Aorta (tissue), 5 donors: ENCODE results near the gene SSR1. TPM values are rescaled to one million over a fixed set of nuclear protein-coding genes. Genes with fewer than 3 reads are reported as not detected.
"Not testable (repeated sequence)": the region's sequence is repeated elsewhere in the genome, so short reads cannot be mapped to it uniquely, and the experiment has no call there.

ENCODE experiments used
- ATAC-seq: fragments of 200-7000 bp; cut with Tn5 transposase; one replicate; pipeline ENCODE4 v1.9.1; 2022; ENCODE audit warnings: moderate library complexity; ENCODE audit not compliant: low FRiP score
- DNase-seq, 2 donors: peaks; one replicate each; pipeline ENCODE4 v3.0.0-alpha.2; 2020
- H3K27ac ChIP-seq, 2 donors: one replicate each; pipeline ENCODE4 v1.5.1; 2013; ENCODE audit warnings: low read length in 2 of 2, mild to moderate bottlenecking in 2 of 2, moderate library complexity in 2 of 2, control low read depth in 1 of 2, inconsistent platforms in 1 of 2, low read depth in 1 of 2
- H3K27me3 ChIP-seq, 2 donors: one replicate each; pipeline ENCODE4 v1.6.1; 2013; ENCODE audit warnings: control low read depth in 1 of 2, low read length in 1 of 2, mild to moderate bottlenecking in 1 of 2, moderate library complexity in 1 of 2; ENCODE audit not compliant: insufficient read depth in 2 of 2, control insufficient read depth in 1 of 2
- H3K36me3 ChIP-seq, 2 donors: one replicate each; pipeline ENCODE4 v1.6.1; 2013; ENCODE audit warnings: control low read depth in 1 of 2, low read length in 1 of 2, mild to moderate bottlenecking in 1 of 2; ENCODE audit not compliant: insufficient read depth in 2 of 2, control insufficient read depth in 1 of 2
- H3K4me1 ChIP-seq, 2 donors: one replicate each; pipeline ENCODE4 v1.6.1; 2013; ENCODE audit warnings: low read length in 2 of 2, control low read depth in 1 of 2, mild to moderate bottlenecking in 1 of 2, moderate library complexity in 1 of 2; ENCODE audit not compliant: insufficient read depth in 2 of 2, control insufficient read depth in 1 of 2
- H3K4me3 ChIP-seq, 2 donors: one replicate each; pipeline ENCODE4 v1.5.1; 2013; ENCODE audit warnings: low read length in 2 of 2, control low read depth in 1 of 2, mild to moderate bottlenecking in 1 of 2
- H3K9me3 ChIP-seq: one replicate; pipeline ENCODE4 v1.6.1; 2013; ENCODE audit warnings: mild to moderate bottlenecking, low read length; ENCODE audit not compliant: control insufficient read depth
- WGBS, 2 donors: extraction: QIAGEN DNeasy Blood & Tissue Kit; methylation state at CpG; one replicate each; pipeline ENCODE4 v1.1.7; 2013; 5-methylcytosine and 5-hydroxymethylcytosine counted together
- intact Hi-C, 2 donors: fragments of 100-400 bp; cut with DNase I; formaldehyde crosslinking; loops; one replicate each; pipeline versions ENCODE4 v1.14.2 to v1.15.0; 2022
- polyA plus RNA-seq, 2 donors: library from polyadenylated mRNA; stranded (reverse); fragments of 200-250 nt; gene quantifications; one replicate each; pipeline ENCODE4 v1.2.3, GENCODE V29; 2013
- total RNA-seq, 2 donors: library from RNA; stranded (reverse); fragmentation: NEBNext Ultra II Directional; extraction: Animal tissue kit (Norgen Biotek cat#: 25700); gene quantifications; one replicate each; pipeline ENCODE4 v1.2.1, GENCODE V29; 2021
- donor health status: healthy with polysubstance abuse.
- donor health status: Bipolar disorder and iron deficiency.
- donor health status: DM: no; HTN: no; CAD: no.
- donor health status: DM: no; HTN: no; CAD: no.
- donor health status: DM: yes; HTN: yes; CAD: no.

SSR1 gene
- total and polyA plus RNA-seq, 4 donors: 32.9 to 125 (median 76.7) TPM

- Histone ChIP-seq H3K36me3 (no peaks in the 10 kb centered on the region), H3K27ac (no peak overlapping the region), H3K27me3 (no peaks in the 10 kb centered on the region), H3K4me1 (no peaks in the 10 kb centered on the region), H3K4me3 (no peak overlapping the region), H3K9me3 (no peaks in the 10 kb centered on the region)
- WGBS, 2 donors: 90 to 92% methylated on average over 3 of the region's 3 CpGs
- no peak for DNase-seq
- intact Hi-C loops: no loop called here
- ATAC-seq: no peak
Observed at GRCh38 chr6:7341271-7341670, 28.3 kb upstream of the SSR1 start.

GRCh38 chr6:7339007-7339732, 26.2 kb upstream of the SSR1 start:
- ATAC-seq, DNase-seq, H3K4me1 ChIP-seq, H3K36me3 ChIP-seq, intact Hi-C loops, H3K9me3 ChIP-seq, H3K27ac ChIP-seq, H3K27me3 ChIP-seq, H3K4me3 ChIP-seq: not testable (repeated sequence)
- 68 to 71% methylated on average over 14 of the region's 14 CpGs for WGBS, 2 donors

- Histone ChIP-seq H3K4me1 (no peaks in the 10 kb centered on the region), H3K9me3 (no peaks in the 10 kb centered on the region), H3K4me3 (no peak overlapping the region), H3K27ac (no peak overlapping the region), H3K36me3 (no peaks in the 10 kb centered on the region), H3K27me3 (no peaks in the 10 kb centered on the region)
- intact Hi-C loops: no loop called here
- 42 to 46% methylated on average over 2 of the region's 2 CpGs for WGBS, 2 donors
- DNase-seq (no peak), ATAC-seq (no peak)
Observed at GRCh38 chr6:7338031-7338430, 25.0 kb upstream of the SSR1 start.

GRCh38 chr6:7335519-7335918, 22.5 kb upstream of the SSR1 start:
- ATAC-seq (no peak), DNase-seq (no peak)
- Histone ChIP-seq H3K4me3 (no peak overlapping the region), H3K36me3 (no peaks in the 10 kb centered on the region), H3K27ac (no peak overlapping the region), H3K27me3 (no peaks in the 10 kb centered on the region), H3K4me1 (no peaks in the 10 kb centered on the region), H3K9me3 (no peaks in the 10 kb centered on the region)
- WGBS, 2 donors: 69 to 77% methylated on average over 3 of the region's 3 CpGs
- intact Hi-C loops: no loop called here

- ATAC-seq (no peak), DNase-seq (no peak)
- Histone ChIP-seq H3K27ac (no peak overlapping the region), H3K27me3 (no peaks in the 10 kb centered on the region), H3K4me1 (no peaks in the 10 kb centered on the region), H3K9me3 (no peaks in the 10 kb centered on the region), H3K36me3 (no peaks in the 10 kb centered on the region), H3K4me3 (no peak overlapping the region)
- intact Hi-C loops: no loop called here
- whole genome bisulfite sequencing, 2 donors: 90 to 91% methylated on average over 3 of the region's 3 CpGs
Observed at GRCh38 chr6:7334685-7335084, 21.7 kb upstream of the SSR1 start.

GRCh38 chr6:7332090-7332745, 19.2 kb upstream of the SSR1 start:
- H3K36me3 ChIP-seq: no peaks in the 10 kb centered on the region
- no peaks in the 10 kb centered on the region for H3K4me1 ChIP-seq
- no peak overlapping the region for H3K4me3 ChIP-seq
- 79 to 83% methylated on average over 8 of the region's 8 CpGs for WGBS, 2 donors
- H3K27ac ChIP-seq: no peak overlapping the region
- DNase-seq: no peak
- no peaks in the 10 kb centered on the region for H3K9me3 ChIP-seq
- intact Hi-C loops: no loop called here
- no peaks in the 10 kb centered on the region for H3K27me3 ChIP-seq
- no peak for ATAC-seq

GRCh38 chr6:7331452-7331851, 18.5 kb upstream of the SSR1 start:
- Histone ChIP-seq H3K4me1 (no peaks in the 10 kb centered on the region), H3K27me3 (no peaks in the 10 kb centered on the region), H3K4me3 (no peak overlapping the region), H3K36me3 (no peaks in the 10 kb centered on the region), H3K9me3 (no peaks in the 10 kb centered on the region), H3K27ac (no peak overlapping the region)
- no peak for ATAC-seq
- DNase-seq: no peak
- 86% methylated on average over 7 of the region's 7 CpGs for WGBS, 2 donors
- intact Hi-C loops: no loop called here

GRCh38 chr6:7328243-7328642, 15.2 kb upstream of the SSR1 start:
- H3K4me3 ChIP-seq: no peak overlapping the region
- no peaks in the 10 kb centered on the region for H3K36me3 ChIP-seq
- intact Hi-C loops: no loop called here
- DNase-seq (no peak), ATAC-seq (no peak)
- H3K4me1 ChIP-seq: no peaks in the 10 kb centered on the region
- no peak overlapping the region for H3K27ac ChIP-seq
- no peaks in the 10 kb centered on the region for H3K9me3 ChIP-seq
- no peaks in the 10 kb centered on the region for H3K27me3 ChIP-seq
- 50 to 60% methylated on average over 2 of the region's 2 CpGs for WGBS, 2 donors

GRCh38 chr6:7325750-7326149, 12.8 kb upstream of the SSR1 start:
- Histone ChIP-seq H3K4me3 (no peak overlapping the region), H3K27ac (no peak overlapping the region), H3K9me3 (no peaks in the 10 kb centered on the region), H3K36me3 (no peaks in the 10 kb centered on the region), H3K27me3 (no peaks in the 10 kb centered on the region), H3K4me1 (no peaks in the 10 kb centered on the region)
- ATAC-seq (no peak), DNase-seq (no peak)
- 77 to 78% methylated on average over 3 of the region's 3 CpGs for WGBS, 2 donors
- intact Hi-C loops: no loop called here
